Epithelial cell of proximal tubule (primary cell): ENCODE measurements around the gene PDE2A. TPM values are rescaled to one million over a fixed set of nuclear protein-coding genes. Genes with fewer than 3 reads are reported as not detected.

Experiments
- DNase-seq: peaks from one replicate; pipeline ENCODE4 v3.0.0-alpha.2; 2011; ENCODE audit warnings: low read depth
- H3K4me3 ChIP-seq: 2 replicates; pipeline ENCODE4 v1.5.1; 2011; ENCODE audit warnings: low read depth, mild to moderate bottlenecking, low read length
- total RNA-seq: library from RNA; depleted of rRNA; stranded (reverse); fragments of >200 nt; gene quantifications from 2 replicates; pipeline ENCODE4 v1.2.3, GENCODE V29; 2015
- TF ChIP-seq, protein P1 (sequence below): conservative IDR thresholded peaks from 2 replicates; pipeline ENCODE4 v1.5.1; 2012; ENCODE audit warnings: low read depth, mild to moderate bottlenecking, low read length

PDE2A gene
- total RNA-seq, 1 donor from 2014 or later = 0.69 TPM

DNA sequence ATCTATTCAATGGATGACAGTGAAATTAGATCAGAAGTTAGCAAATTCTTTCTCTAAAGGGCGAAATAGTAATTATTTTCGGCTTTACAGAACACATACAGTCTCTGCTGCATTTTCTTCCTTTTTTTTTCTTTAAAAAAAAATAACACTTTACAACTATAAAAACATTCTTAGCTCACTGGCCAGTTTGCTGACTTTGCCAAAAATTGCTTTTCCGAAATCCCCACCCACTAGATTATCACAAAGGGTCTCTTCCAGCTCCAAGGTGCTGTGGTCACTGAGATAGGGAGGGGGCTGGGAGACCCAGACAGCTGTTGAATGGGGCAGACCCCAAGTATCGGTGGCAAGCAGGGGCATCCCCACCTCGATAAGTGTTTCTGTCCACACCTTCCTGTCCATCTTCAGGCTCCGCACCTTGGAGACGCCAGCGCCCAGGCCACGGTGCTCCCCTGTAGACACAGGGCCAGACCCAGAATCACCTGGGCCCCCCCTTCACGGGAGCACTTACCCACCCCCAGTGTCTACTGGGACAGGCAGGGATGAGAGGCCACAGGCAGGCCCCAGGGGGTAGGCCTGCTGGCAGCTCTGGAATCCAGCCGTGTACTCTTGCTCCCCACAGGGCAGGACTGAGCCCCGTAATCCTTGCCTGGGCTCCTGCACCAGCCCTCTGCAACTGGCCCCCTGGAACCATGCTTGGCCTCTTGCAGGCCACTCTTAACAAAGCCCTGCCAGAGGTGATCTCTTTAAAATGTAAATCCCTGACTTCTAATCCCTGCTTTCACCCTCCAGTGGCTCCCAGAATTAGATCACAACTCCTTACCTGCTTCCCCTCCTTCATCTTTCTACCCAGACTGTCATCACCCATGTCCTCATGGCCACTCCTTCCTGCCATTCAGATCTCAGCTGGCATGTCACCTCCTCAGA lies 31.5 kb upstream of the PDE2A start:
- no peak overlapping the region for H3K4me3 ChIP-seq
- DNase-seq = no peak
- TF ChIP-seq, protein P1, sequence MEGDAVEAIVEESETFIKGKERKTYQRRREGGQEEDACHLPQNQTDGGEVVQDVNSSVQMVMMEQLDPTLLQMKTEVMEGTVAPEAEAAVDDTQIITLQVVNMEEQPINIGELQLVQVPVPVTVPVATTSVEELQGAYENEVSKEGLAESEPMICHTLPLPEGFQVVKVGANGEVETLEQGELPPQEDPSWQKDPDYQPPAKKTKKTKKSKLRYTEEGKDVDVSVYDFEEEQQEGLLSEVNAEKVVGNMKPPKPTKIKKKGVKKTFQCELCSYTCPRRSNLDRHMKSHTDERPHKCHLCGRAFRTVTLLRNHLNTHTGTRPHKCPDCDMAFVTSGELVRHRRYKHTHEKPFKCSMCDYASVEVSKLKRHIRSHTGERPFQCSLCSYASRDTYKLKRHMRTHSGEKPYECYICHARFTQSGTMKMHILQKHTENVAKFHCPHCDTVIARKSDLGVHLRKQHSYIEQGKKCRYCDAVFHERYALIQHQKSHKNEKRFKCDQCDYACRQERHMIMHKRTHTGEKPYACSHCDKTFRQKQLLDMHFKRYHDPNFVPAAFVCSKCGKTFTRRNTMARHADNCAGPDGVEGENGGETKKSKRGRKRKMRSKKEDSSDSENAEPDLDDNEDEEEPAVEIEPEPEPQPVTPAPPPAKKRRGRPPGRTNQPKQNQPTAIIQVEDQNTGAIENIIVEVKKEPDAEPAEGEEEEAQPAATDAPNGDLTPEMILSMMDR = no peak

DNA sequence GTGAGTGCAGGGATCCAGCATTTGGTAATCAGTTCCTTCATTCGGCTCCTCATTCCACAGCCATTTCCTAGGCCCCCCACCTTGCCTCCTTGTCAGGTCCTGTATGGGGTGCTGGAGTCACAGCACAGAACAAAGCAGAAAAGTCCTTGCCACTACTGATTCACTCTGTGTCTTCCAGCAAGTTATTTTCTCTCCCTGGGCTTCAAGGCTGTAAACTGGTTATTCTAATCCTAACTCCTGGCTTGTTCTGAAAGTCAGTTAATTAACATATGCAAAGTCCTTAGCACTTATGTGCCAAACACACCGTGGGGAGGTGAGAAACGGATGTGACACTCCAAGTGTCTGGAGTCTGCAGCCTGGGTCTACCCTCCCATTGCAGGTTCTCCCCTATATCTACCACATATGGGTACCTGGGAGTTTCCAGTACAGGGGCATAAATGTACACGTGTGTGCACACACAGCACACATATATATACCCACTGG lies 30.6 kb upstream of the PDE2A start:
- no peak for DNase-seq
- TF ChIP-seq, protein P1 = no peak
- H3K4me3 ChIP-seq = no peak overlapping the region

DNA sequence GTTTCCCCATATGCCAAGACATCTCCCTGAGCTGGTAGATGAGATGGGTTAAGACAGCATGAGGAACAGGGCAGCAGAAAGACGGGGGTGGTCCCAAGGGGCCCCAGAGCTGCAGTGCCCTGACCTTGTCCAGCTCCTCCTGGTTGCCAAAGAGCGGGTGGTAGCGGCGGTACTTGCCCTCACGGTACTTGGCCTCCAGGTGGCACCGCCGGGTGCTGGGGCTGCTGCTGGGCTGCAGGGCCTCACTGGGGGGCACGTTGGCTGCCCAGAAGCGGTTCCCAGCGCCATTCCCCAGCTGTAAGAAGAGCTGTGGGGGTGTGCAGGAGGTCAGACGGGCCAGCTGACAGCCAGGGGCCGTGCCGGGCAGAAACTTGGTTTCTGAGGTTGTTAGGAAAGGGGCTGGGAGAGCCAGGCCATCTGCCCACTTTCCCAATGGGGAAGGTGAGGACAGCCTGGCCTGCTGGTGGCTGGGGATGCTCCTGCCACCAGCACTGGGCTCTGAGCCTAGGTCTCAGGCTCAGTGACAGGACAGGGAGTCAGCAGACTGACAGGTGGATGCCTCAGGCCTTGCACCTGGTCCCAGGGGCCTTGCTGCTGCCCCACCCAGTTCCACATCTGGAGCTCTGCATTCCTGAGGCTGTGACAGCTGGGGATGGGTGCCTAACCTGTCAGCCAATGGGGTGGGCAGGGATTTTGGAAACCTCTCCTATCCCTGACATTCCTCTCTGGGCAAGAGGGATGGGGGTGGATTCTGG lies 30.0 kb upstream of the PDE2A start:
- DNase-seq = no peak
- TF ChIP-seq, protein P1 = no peak
- H3K4me3 ChIP-seq = no peak overlapping the region

DNA sequence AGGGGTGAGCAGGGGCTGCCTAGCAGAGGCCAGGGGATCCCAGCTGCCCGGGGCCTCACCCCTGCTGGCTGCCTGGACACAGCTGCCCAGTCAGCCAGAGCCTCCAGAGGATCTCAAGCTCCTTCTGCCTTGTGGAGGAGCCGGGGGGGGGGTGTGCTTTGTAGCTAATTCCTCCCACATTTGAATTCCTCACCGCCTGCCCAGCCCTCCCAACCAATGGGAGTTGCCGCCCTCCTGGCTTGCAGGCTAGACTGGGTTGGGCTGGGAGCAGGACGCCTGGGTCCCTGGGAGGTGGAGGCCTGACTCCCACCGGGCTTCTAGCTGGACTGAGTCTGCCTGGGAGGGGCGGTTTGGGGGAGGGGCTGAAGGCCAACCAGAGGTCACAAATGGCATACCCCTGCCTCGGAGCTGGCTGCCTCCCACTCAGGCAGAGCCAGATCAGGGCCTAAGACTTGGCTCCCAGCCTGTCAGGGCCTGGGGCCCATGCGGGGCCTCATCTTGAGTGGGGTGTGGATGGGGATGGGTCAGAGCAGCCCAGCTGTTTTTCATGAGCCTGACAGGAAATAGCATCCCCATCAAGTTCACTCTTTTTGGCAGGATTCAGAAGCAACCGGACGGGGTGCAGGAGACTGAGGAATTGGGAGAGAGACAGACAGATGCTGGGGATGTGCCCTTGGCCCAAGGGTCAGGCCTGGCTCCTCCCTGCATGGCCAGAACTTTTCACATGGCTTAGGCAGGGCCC lies 29.2 kb upstream of the PDE2A start:
- no peak overlapping the region for H3K4me3 ChIP-seq
- TF ChIP-seq, protein P1 = no peak
- DNase-seq = no peak

DNA sequence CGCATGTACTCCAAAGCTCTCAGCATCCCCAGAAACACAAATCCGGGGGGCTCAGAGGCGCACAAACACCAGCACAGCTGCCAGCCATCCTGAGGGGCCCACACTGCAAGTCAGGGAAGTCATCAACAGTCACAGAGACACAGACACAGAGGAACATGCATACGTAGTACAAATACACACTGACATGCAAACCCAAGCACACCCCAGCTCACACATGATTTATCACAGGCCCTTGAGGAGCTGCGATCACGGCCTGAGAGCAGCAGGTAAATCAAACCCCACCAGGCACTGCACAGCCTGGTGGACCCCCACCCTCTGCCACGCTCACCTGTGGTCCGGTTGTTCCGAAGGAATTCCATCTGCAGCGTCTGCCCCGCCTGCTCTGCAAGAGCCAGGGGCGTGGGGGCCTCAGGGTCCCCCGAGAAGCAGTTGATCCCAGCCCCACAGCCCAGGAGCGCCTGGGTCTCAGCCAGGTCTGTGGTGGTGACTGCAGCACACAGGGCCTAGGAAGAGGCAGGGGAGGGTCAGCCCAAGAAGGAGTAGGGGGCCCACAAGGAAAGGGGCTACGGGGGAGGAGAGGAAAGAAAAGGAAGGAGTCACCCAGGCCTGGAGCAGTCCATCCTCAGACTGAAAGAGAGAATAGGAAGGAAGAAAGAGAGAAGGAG lies 28.5 kb upstream of the PDE2A start:
- no peak for DNase-seq
- H3K4me3 ChIP-seq = no peak overlapping the region
- TF ChIP-seq, protein P1 = no peak

DNA sequence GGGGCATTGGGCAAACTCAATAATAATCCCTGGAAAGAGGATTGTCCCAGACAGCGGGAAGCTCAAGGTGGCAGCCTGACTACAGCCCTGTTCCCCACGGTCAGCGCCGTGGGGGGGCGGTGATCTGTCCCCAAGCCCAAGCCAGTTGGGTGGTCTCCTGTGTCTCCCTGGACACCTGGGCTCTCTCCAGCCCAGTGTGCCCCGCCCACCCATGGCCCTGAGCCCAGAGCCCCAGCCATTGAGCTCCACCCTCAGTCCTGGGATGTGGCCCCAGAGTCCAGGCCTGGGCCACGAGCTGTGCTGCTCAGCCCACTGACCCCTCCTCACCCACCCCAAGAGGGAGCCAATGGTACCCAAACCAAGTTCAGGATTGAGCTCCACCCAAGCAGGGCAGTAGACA lies 27.9 kb upstream of the PDE2A start:
- DNase-seq = no peak
- H3K4me3 ChIP-seq = no peak overlapping the region
- TF ChIP-seq, protein P1 = no peak
